ENCODE measurements around the gene ZNF516. TPM values are rescaled to one million over a fixed set of nuclear protein-coding genes. Genes with fewer than 3 reads are reported as not detected.

ZNF516 gene
- total and polyA plus RNA-seq, 10 of the 15 experiments (the other 5 are each of a cell fraction or from before 2014, with no cell fraction given): 2.0 to 32.0 (median 8.3) TPM

GRCh38 chr18:76518860-76519538 lies 24.0 kb upstream of the ZNF516 start:
- TF ChIP-seq SMAD5 (IDR thresholded peaks at IDR 0.05; ENCODE audit: low read depth) (no peak), ESRRA (IDR thresholded peaks at IDR 0.05; ENCODE audit: low read length) (no peak), EGR1 (IDR thresholded peaks at IDR 0.05; ENCODE audit: borderline replicate concordance in 1 of 2, low read depth in 2 of 2, low read length in 2 of 2) (no peak), TCF7 (IDR thresholded peaks at IDR 0.05; ENCODE audit: borderline replicate concordance) (no peak), RB1 (IDR thresholded peaks at IDR 0.05; ENCODE audit: borderline replicate concordance) (no peak), TCF12 (IDR thresholded peaks at IDR 0.05; ENCODE audit: low read depth, low read length) (no peak), KDM1A (IDR thresholded peaks at IDR 0.05; ENCODE audit: borderline replicate concordance) (no peak), NFXL1 (IDR thresholded peaks at IDR 0.05; ENCODE audit: borderline replicate concordance) (no peak), MXI1 (IDR thresholded peaks at IDR 0.05; ENCODE audit: low read depth, low read length) (no peak)
- TF ChIP-seq, protein P1, sequence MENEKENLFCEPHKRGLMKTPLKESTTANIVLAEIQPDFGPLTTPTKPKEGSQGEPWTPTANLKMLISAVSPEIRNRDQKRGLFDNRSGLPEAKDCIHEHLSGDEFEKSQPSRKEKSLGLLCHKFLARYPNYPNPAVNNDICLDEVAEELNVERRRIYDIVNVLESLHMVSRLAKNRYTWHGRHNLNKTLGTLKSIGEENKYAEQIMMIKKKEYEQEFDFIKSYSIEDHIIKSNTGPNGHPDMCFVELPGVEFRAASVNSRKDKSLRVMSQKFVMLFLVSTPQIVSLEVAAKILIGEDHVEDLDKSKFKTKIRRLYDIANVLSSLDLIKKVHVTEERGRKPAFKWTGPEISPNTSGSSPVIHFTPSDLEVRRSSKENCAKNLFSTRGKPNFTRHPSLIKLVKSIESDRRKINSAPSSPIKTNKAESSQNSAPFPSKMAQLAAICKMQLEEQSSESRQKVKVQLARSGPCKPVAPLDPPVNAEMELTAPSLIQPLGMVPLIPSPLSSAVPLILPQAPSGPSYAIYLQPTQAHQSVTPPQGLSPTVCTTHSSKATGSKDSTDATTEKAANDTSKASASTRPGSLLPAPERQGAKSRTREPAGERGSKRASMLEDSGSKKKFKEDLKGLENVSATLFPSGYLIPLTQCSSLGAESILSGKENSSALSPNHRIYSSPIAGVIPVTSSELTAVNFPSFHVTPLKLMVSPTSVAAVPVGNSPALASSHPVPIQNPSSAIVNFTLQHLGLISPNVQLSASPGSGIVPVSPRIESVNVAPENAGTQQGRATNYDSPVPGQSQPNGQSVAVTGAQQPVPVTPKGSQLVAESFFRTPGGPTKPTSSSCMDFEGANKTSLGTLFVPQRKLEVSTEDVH (IDR thresholded peaks at IDR 0.05; ENCODE audit: low read depth, partially characterized antibody): no peak
- TF ChIP-seq, protein P2, sequence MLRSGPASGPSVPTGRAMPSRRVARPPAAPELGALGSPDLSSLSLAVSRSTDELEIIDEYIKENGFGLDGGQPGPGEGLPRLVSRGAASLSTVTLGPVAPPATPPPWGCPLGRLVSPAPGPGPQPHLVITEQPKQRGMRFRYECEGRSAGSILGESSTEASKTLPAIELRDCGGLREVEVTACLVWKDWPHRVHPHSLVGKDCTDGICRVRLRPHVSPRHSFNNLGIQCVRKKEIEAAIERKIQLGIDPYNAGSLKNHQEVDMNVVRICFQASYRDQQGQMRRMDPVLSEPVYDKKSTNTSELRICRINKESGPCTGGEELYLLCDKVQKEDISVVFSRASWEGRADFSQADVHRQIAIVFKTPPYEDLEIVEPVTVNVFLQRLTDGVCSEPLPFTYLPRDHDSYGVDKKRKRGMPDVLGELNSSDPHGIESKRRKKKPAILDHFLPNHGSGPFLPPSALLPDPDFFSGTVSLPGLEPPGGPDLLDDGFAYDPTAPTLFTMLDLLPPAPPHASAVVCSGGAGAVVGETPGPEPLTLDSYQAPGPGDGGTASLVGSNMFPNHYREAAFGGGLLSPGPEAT (IDR thresholded peaks at IDR 0.05; ENCODE audit: low read depth): no peak
- TF ChIP-seq, protein P3, sequence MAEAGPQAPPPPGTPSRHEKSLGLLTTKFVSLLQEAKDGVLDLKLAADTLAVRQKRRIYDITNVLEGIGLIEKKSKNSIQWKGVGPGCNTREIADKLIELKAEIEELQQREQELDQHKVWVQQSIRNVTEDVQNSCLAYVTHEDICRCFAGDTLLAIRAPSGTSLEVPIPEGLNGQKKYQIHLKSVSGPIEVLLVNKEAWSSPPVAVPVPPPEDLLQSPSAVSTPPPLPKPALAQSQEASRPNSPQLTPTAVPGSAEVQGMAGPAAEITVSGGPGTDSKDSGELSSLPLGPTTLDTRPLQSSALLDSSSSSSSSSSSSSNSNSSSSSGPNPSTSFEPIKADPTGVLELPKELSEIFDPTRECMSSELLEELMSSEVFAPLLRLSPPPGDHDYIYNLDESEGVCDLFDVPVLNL (IDR thresholded peaks at IDR 0.05; ENCODE audit: low read depth, low read length): no peak
- TF ChIP-seq, protein P4, sequence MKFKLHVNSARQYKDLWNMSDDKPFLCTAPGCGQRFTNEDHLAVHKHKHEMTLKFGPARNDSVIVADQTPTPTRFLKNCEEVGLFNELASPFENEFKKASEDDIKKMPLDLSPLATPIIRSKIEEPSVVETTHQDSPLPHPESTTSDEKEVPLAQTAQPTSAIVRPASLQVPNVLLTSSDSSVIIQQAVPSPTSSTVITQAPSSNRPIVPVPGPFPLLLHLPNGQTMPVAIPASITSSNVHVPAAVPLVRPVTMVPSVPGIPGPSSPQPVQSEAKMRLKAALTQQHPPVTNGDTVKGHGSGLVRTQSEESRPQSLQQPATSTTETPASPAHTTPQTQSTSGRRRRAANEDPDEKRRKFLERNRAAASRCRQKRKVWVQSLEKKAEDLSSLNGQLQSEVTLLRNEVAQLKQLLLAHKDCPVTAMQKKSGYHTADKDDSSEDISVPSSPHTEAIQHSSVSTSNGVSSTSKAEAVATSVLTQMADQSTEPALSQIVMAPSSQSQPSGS (IDR thresholded peaks at IDR 0.05; ENCODE audit: low read length): no peak
- Histone ChIP-seq H3K4me1 (ENCODE audit: control insufficient read depth, insufficient read depth, low read length) (peaks cover 9% of the 10 kb centered on the region), H2AFZ (ENCODE audit: control insufficient read depth, low read depth, low read length) (peak overlapping the region; percentile 65), H3K79me2 (ENCODE audit: control insufficient read depth, insufficient read depth, low read length) (no peaks in the 10 kb centered on the region), H3K36me3 (ENCODE audit: control insufficient read depth in 2 of 2, insufficient read depth in 2 of 2, low read length in 1 of 2) (no peaks in the 10 kb centered on the region), H3K4me2 (ENCODE audit: control insufficient read depth, insufficient read depth) (peak overlapping the region; percentile 88), H3K9me3 (replicated peaks; ENCODE audit: control insufficient read depth, insufficient read depth, low read length) (no peaks in the 10 kb centered on the region), H3K27me3 (replicated peaks in 1 of 2; ENCODE audit: control insufficient read depth in 2 of 2, insufficient read depth in 2 of 2, low read length in 1 of 2) (no peaks in the 10 kb centered on the region; a peak in 1 of 4 replicates), H3K4me3 (peak overlapping the region; percentile 68), H3K27ac (ENCODE audit: control insufficient read depth, insufficient read depth) (no peak overlapping the region), H3K9ac (ENCODE audit: control insufficient read depth, insufficient read depth, low read length) (peak overlapping the region; percentile 46; the same call in 1 of the 2 replicates), H4K20me1 (ENCODE audit: control insufficient read depth, insufficient read depth) (no peaks in the 10 kb centered on the region)
- POLR2A ChIA-PET: interaction anchor here (0.5 kb wide), 1 partner anchor 19 kb away, joined by 4 read pairs; no protein-coding TSS in a partner anchor
- RAD21 ChIA-PET (ENCODE audit: unreplicated experiment): interaction anchor here (1.2 kb wide), 1 partner anchor 120 kb away, joined by 4 read pairs; no protein-coding TSS in a partner anchor
- CTCF ChIA-PET: interaction anchor here (1.3 kb wide), 1 partner anchor 8 kb away, joined by 4 read pairs; no protein-coding TSS in a partner anchor
- DNase-seq (ENCODE audit: low read depth, low spot score) (no peak), ATAC-seq (no peak), FAIRE-seq (peak; percentile 61)
- intact Hi-C loops (cut with micrococcal nuclease; ENCODE audit: unreplicated experiment) (no loop called here), in situ Hi-C loops (cut with MboI) (no loop called here)
- SMC1A ChIA-PET (ENCODE audit: uncharacterized antibody, unreplicated experiment): interaction anchor here (0.7 to 1.2 kb wide), 3 partner anchors 10 to 98 kb away, joined by 3 to 4 read pairs (median 3); no protein-coding TSS in a partner anchor
- BruUV-seq (replicated peaks): no TSS peak
- WGBS (ENCODE audit: insufficient coverage, insufficient replicate concordance, low lambda C conversion rate, missing lambda C conversion rate): 28% methylated on average over 18 of the region's 18 CpGs

Measured in GM12878 (cell line).